H1 (cell line): ENCODE results near the gene OR4D11. TPM values are rescaled to one million over a fixed set of nuclear protein-coding genes. Genes with fewer than 3 reads are reported as not detected.

Experiments used
- CHD7 ChIP-seq: fragments of 300-600 bp; sonication (generic); IDR thresholded peaks from 2 replicates; pipeline ENCODE4 v1.7.1; 2012; ENCODE audit warnings: low read length, moderate library complexity, mild to moderate bottlenecking, inconsistent platforms; ENCODE audit not compliant: insufficient replicate concordance
- KDM1A ChIP-seq: fragments of 200-600, 300-600 bp; sonication (generic); IDR thresholded peaks from 2 replicates; pipeline ENCODE4 v1.7.1; 2016; ENCODE audit warnings: mild to moderate bottlenecking, low read length, borderline replicate concordance
- polyA plus RNA-seq, 7 experiments: library from polyadenylated mRNA; depleted of rRNA in 3 of 7; stranded (reverse) in 5 of 7; unstranded in 2 of 7; fragments of >200 nt in 5 of 7; fragments of 200-250 nt in 2 of 7; gene quantifications; 1 replicate in 5 of 7; 2 replicates in 1 of 7; 4 replicates in 1 of 7; pipeline versions ENCODE4 v1.2.1 to v1.2.3, GENCODE V29; 2011 to 2013; ENCODE audit warnings: missing spikeins in 2 of 7, mixed read lengths in 2 of 7
- total RNA-seq: library from RNA; stranded (reverse); fragmentation: NEBNext Ultra II Directional; extraction: Animal tissue kit (Norgen Biotek cat#: 25700); gene quantifications from 2 replicates; pipeline ENCODE4 v1.2.1, GENCODE V29; 2021

The OR4D11 gene
- total and polyA plus RNA-seq, 2 of the 8 experiments (the other 6 are each of a cell fraction or from before 2014, with no cell fraction given): not detected

- TF ChIP-seq CHD7: no peak
- no peak for TF ChIP-seq KDM1A
- TF ChIP-seq, all 59 proteins: peak for 0
Observed at GRCh38 chr11:59532620-59533019, 29.2 kb downstream of the OR4D11 start (continued).
